ENCODE data around the gene ZSCAN12.
A peak's percentile ranks its signal among the peaks of the same experiment; 100 is the strongest.

ZSCAN12 gene

GRCh38 chr6:28355743-28356665, 43.5 kb downstream of the ZSCAN12 start:
- H3K27ac ChIP-seq, result peak overlapping the region; percentile 84
- DNase-seq (ENCODE audit: low spot score), result peak; percentile 66
- TF ChIP-seq, protein P1, sequence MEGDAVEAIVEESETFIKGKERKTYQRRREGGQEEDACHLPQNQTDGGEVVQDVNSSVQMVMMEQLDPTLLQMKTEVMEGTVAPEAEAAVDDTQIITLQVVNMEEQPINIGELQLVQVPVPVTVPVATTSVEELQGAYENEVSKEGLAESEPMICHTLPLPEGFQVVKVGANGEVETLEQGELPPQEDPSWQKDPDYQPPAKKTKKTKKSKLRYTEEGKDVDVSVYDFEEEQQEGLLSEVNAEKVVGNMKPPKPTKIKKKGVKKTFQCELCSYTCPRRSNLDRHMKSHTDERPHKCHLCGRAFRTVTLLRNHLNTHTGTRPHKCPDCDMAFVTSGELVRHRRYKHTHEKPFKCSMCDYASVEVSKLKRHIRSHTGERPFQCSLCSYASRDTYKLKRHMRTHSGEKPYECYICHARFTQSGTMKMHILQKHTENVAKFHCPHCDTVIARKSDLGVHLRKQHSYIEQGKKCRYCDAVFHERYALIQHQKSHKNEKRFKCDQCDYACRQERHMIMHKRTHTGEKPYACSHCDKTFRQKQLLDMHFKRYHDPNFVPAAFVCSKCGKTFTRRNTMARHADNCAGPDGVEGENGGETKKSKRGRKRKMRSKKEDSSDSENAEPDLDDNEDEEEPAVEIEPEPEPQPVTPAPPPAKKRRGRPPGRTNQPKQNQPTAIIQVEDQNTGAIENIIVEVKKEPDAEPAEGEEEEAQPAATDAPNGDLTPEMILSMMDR (conservative IDR thresholded peaks at IDR 0.05; ENCODE audit: low read depth), result peak; percentile 78
- POLR2A ChIA-PET (ENCODE audit: low non-redundant PET), result interaction anchor here (0.9 to 2.4 kb wide), 3 partner anchors 16 to 137 kb away, joined by 3 to 8 read pairs (median 7); partner anchors contain the start of gene ZSCAN31
- CTCF ChIA-PET, result interaction anchor here (0.6 to 1.5 kb wide), 17 partner anchors 9 to 649 kb away, joined by 3 to 12 read pairs (median 4); partner anchors contain the start of gene ZKSCAN8

GRCh38 chr6:28354688-28355554, 44.6 kb downstream of the ZSCAN12 start:
- H3K27ac ChIP-seq, result peak overlapping the region; percentile 84
- DNase-seq (ENCODE audit: low spot score), result no peak
- CTCF ChIA-PET, result interaction anchor here (0.6 to 1.5 kb wide), 7 partner anchors 16 to 136 kb away, joined by 3 to 12 read pairs (median 4); no protein-coding TSS in a partner anchor
- TF ChIP-seq, protein P1 (conservative IDR thresholded peaks at IDR 0.05; ENCODE audit: low read depth), result no peak
- POLR2A ChIA-PET (ENCODE audit: low non-redundant PET), result interaction anchor here (2.4 kb wide), 1 partner anchor 19 kb away, joined by 7 read pairs; the partner anchor contains the start of gene ZSCAN31

GRCh38 chr6:28353981-28354676, 45.4 kb downstream of the ZSCAN12 start:
- peak overlapping the region; percentile 84 for H3K27ac ChIP-seq
- CTCF ChIA-PET, result interaction anchor here (0.6 kb wide), 2 partner anchors 15 to 136 kb away, joined by 3 read pairs; no protein-coding TSS in a partner anchor
- TF ChIP-seq, protein P1 (conservative IDR thresholded peaks at IDR 0.05; ENCODE audit: low read depth), result no peak
- POLR2A ChIA-PET (ENCODE audit: low non-redundant PET), result interaction anchor here (2.4 kb wide), 1 partner anchor 18 kb away, joined by 7 read pairs; the partner anchor contains the start of gene ZSCAN31
- peak; percentile 42 for DNase-seq (ENCODE audit: low spot score)

DNA sequence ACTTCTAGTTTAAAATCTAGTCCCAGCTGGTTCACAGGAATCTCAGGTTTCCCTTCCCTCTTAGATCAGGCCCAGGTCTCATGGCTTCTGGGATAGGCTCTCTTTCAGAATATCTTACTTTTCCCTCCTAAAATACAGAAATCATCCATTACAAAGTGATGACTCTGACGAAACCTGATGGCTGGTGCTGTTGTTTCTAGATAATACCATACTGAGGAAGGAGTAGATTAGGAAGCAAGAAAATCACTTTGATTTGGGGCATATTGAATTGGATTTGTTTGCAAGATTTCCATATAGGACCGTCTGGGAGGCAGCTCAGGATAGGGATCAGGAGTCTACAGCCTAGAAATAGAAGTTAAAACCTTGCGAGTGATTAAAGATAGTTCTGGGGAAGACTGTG, 46.2 kb downstream of the ZSCAN12 start:
- DNase-seq (ENCODE audit: low spot score), result no peak
- ChIA-PET CTCF (interaction anchor here (0.6 kb wide), 1 partner anchor 135 kb away, joined by 3 read pairs; no protein-coding TSS in a partner anchor), POLR2A (ENCODE audit: low non-redundant PET) (no interaction called here)
- peak overlapping the region; percentile 84 for H3K27ac ChIP-seq
- TF ChIP-seq, protein P1 (conservative IDR thresholded peaks at IDR 0.05; ENCODE audit: low read depth), result no peak

GRCh38 chr6:28351493-28351925, 48.0 kb downstream of the ZSCAN12 start:
- POLR2A ChIA-PET (ENCODE audit: low non-redundant PET), result no interaction called here
- DNase-seq (ENCODE audit: low spot score), result no peak
- TF ChIP-seq, protein P1 (conservative IDR thresholded peaks at IDR 0.05; ENCODE audit: low read depth), result no peak
- no peak overlapping the region for H3K27ac ChIP-seq
- CTCF ChIA-PET, result interaction anchor here (0.7 kb wide), 1 partner anchor 247 kb away, joined by 4 read pairs; no protein-coding TSS in a partner anchor
